Fibroblast of skin of right quadriceps (primary cell): ENCODE measurements around the gene ABCB8.

ENCODE experiments used
- DNase-seq: peaks from one replicate; pipeline ENCODE4 v3.0.0-alpha.2; 2013

Gene ABCB8

DNA sequence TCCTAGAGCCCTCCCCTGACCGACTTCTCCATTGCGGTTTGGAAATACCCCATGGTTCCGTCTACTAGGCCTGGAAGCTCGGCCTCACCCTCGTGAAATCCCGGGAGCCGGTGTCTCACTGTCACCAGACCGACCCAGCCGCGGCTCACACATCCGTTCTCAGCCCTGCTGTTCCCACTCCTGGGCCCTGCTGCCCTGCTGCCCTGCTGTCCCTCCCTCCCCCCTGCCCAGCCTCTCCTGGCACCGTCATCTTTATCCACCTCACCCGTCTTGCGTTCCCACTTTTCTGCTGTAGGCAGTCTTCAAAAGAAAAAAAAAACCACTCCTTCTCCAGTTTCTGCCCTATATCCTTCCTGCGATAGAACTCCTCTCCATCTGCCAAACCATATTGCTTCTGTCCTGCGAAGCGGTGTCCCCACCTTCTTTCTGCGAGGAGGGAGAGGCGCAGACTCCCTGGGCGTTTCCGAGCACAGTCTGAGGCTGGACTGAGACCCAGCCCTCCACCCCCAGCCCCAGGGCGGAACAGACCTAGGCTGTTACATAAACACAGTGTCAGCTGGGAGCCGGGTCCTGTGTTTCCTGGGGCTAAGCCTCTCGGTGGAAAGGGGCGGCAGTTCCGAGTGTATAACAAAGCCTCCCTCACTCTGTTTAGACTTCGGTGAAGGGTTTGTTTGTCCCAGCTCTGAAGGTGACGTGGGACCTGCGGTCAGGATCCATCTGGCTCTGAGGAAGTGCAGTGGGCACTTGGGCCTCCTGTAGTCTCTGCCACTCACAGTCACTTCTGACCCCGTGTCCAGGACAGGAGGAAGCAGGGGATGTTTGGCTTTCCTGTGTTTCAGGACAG is 60.8 kb downstream of the ABCB8 start:
- DNase-seq, result no peak

GRCh38 chr7:151089893-151090730 is 61.9 kb downstream of the ABCB8 start:
- DNase-seq, result no peak

DNA sequence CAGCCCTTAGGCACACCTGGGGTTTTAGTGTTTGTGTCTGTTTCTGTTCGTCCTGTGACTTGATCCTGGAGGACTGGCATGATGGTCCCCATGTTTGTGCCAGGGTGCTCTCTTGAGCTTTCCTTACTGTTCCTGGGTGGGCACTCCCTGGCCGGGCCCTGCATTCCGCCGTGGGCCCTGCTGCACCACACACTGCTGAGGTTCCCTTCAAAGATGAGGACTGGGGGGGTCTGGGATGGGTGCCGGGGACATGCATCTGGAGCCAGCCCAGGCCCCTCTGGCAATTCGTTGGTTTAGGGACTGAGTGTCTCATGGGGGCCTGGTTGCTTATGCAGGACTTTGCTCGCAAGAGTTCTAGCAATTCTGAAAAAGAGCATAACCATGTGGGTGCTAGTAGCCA is 62.8 kb downstream of the ABCB8 start:
- DNase-seq, result no peak

DNA sequence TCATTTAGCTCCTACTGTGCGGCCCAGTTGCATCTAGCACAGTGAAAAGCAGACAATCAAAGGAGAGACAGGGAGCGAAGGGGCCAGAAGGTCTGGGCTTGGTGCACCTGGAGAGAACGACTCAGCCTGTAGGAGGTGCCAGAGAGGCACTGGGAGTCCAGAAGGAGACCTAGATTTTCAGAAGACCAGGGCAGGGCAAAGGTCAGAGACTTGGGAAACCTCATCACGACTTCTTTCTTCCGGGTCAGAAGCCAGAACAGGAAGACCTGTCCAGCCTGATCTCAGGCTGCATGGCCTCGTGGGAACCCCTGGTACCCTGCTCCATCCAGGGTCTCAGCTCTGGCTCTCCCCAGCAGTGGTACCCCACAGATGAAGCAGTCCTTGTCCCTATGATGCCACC is 63.2 kb downstream of the ABCB8 start:
- DNase-seq, result no peak

DNA sequence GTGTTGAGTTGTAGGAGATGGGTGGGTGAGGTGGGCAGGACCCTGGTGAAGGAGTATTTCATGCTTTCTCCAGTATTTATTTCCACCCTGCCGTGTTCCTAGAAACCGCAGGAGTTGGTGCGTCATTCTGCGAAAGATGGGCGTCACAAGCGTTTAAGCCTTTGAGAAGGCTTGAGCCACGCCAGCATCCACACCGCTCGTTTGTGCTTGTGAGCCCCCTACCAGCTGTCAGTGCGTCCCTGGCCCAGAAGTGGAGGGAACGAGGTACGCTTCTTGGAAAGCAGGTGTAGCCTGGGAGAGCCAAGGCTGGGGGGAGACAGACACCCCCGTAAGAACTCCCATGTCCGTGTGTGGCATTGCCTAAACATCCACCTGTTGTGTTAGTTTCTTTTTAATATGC is 63.7 kb downstream of the ABCB8 start:
- no peak for DNase-seq

DNA sequence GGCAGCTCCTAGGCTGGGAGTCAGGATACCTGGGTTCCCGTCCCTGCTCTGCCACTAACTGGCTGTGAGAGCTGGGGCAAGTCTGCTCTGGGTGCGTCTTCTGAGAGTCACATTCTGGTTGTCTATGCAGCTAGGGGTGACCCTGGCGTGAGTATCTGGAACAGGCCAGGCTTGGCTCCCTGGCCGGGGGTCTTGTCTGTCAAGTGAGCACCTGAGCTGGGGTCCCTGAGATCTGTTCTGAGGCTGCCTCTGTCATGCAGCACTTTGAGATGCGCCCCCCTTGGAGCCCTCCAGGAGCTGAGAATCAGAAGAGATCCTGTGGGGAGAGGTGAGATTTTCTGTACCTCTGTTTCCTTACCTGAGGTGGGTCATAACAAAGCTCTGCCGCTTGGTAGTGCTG is 65.5 kb downstream of the ABCB8 start:
- DNase-seq, result no peak

GRCh38 chr7:151094675-151095074 is 66.4 kb downstream of the ABCB8 start:
- DNase-seq, result no peak

- DNase-seq, result no peak
Measured at GRCh38 chr7:151095123-151095797, 67.0 kb downstream of the ABCB8 start.

DNA sequence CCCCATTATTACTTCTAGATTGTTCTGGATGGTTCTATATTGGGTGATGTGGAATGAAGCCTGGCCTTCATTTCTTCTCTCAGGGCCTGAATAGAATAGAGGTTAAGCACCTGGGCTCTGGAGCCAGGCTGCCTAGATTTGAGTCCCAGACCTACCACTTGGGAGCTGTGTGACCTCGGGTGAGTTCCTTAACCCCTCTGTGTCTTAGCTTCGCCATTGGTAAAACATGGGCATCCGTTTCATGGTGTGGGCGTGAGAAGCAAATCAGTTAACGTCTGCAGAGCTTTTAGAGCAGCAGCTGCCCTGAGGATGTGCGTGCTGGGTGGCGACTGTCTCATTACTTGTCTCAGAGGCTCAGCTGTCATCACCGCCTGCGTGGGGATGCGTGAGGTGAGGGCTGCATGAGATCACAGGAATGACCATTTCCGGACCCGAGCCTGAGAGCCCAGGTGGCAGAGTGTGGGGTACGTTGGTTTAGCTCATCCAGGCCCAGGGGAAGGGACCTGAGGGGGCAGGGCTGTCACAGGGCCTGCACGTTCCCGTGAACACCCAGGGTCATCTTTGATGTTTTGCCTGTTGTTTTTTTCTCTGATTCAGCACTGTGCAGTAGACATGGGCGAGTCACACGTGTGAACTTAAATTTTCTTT is 67.7 kb downstream of the ABCB8 start:
- DNase-seq, result no peak
